H1 (cell line): ENCODE results near the gene ZNF768. TPM values are rescaled to one million over a fixed set of nuclear protein-coding genes. Genes with fewer than 3 reads are reported as not detected.

Source experiments
- SAP30 ChIP-seq: fragments of 300-600 bp; sonication (generic); IDR thresholded peaks from 2 replicates; pipeline ENCODE4 v1.7.1; 2012; ENCODE audit warnings: low read length, moderate library complexity, mild to moderate bottlenecking, inconsistent platforms; ENCODE audit not compliant: insufficient read depth, insufficient replicate concordance
- SUZ12 ChIP-seq: fragments of 200-600 bp; sonication (generic); IDR thresholded peaks from 2 replicates; pipeline ENCODE4 v1.6.1; 2012; ENCODE audit warnings: mild to moderate bottlenecking, inconsistent platforms, low read length, moderate library complexity, mixed read lengths
- polyA plus RNA-seq, 7 experiments: library from polyadenylated mRNA; depleted of rRNA in 3 of 7; stranded (reverse) in 5 of 7; unstranded in 2 of 7; fragments of >200 nt in 5 of 7; fragments of 200-250 nt in 2 of 7; gene quantifications; 1 replicate in 5 of 7; 2 replicates in 1 of 7; 4 replicates in 1 of 7; pipeline versions ENCODE4 v1.2.1 to v1.2.3, GENCODE V29; 2011 to 2013; ENCODE audit warnings: missing spikeins in 2 of 7, mixed read lengths in 2 of 7
- total RNA-seq: library from RNA; stranded (reverse); fragmentation: NEBNext Ultra II Directional; extraction: Animal tissue kit (Norgen Biotek cat#: 25700); gene quantifications from 2 replicates; pipeline ENCODE4 v1.2.1, GENCODE V29; 2021
- TF ChIP-seq, protein P1 (sequence below): fragments of 300-600 bp; sonication (generic); IDR thresholded peaks from 2 replicates; pipeline ENCODE4 v1.7.1; 2012; ENCODE audit warnings: low read length, moderate library complexity, mild to moderate bottlenecking, inconsistent platforms; ENCODE audit not compliant: insufficient replicate concordance
- TF ChIP-seq, protein P2 (sequence below), 3 experiments: IDR thresholded peaks; 1 replicate in 2 of 3; 2 replicates in 1 of 3; pipeline versions ENCODE4 v1.5.1 to v1.6.1; 2011; ENCODE audit warnings: low read length in 3 of 3, mild to moderate bottlenecking in 3 of 3, inconsistent platforms in 2 of 3, low read depth in 1 of 3, moderate library complexity in 1 of 3; ENCODE audit not compliant: insufficient read depth in 1 of 3; ENCODE audit errors: control extremely low read depth in 1 of 3

The ZNF768 gene
- total and polyA plus RNA-seq, 2 of the 8 experiments (the other 6 are each of a cell fraction or from before 2014, with no cell fraction given) = 36.1 to 47.7 TPM

DNA sequence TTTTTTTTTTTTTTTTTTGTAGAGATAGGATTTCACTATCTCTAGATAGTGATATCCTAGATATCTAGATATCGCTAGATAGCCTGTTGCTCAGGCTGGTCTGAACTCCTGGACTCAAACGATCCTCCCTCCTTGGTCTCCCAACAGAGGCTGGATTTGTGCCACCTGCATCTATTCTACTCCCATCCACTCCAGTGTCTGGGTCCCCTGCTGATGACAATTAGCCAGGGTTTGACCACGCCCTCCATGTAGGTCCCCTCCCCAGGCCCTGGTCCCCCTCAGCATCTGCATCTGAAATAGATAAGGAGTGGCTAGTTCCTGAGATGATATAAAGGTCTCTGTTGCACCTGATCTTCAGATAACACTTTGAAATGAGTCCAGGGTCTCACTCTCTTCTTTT is 42.9 kb upstream of the ZNF768 start (continued):
- TF ChIP-seq, protein P1, sequence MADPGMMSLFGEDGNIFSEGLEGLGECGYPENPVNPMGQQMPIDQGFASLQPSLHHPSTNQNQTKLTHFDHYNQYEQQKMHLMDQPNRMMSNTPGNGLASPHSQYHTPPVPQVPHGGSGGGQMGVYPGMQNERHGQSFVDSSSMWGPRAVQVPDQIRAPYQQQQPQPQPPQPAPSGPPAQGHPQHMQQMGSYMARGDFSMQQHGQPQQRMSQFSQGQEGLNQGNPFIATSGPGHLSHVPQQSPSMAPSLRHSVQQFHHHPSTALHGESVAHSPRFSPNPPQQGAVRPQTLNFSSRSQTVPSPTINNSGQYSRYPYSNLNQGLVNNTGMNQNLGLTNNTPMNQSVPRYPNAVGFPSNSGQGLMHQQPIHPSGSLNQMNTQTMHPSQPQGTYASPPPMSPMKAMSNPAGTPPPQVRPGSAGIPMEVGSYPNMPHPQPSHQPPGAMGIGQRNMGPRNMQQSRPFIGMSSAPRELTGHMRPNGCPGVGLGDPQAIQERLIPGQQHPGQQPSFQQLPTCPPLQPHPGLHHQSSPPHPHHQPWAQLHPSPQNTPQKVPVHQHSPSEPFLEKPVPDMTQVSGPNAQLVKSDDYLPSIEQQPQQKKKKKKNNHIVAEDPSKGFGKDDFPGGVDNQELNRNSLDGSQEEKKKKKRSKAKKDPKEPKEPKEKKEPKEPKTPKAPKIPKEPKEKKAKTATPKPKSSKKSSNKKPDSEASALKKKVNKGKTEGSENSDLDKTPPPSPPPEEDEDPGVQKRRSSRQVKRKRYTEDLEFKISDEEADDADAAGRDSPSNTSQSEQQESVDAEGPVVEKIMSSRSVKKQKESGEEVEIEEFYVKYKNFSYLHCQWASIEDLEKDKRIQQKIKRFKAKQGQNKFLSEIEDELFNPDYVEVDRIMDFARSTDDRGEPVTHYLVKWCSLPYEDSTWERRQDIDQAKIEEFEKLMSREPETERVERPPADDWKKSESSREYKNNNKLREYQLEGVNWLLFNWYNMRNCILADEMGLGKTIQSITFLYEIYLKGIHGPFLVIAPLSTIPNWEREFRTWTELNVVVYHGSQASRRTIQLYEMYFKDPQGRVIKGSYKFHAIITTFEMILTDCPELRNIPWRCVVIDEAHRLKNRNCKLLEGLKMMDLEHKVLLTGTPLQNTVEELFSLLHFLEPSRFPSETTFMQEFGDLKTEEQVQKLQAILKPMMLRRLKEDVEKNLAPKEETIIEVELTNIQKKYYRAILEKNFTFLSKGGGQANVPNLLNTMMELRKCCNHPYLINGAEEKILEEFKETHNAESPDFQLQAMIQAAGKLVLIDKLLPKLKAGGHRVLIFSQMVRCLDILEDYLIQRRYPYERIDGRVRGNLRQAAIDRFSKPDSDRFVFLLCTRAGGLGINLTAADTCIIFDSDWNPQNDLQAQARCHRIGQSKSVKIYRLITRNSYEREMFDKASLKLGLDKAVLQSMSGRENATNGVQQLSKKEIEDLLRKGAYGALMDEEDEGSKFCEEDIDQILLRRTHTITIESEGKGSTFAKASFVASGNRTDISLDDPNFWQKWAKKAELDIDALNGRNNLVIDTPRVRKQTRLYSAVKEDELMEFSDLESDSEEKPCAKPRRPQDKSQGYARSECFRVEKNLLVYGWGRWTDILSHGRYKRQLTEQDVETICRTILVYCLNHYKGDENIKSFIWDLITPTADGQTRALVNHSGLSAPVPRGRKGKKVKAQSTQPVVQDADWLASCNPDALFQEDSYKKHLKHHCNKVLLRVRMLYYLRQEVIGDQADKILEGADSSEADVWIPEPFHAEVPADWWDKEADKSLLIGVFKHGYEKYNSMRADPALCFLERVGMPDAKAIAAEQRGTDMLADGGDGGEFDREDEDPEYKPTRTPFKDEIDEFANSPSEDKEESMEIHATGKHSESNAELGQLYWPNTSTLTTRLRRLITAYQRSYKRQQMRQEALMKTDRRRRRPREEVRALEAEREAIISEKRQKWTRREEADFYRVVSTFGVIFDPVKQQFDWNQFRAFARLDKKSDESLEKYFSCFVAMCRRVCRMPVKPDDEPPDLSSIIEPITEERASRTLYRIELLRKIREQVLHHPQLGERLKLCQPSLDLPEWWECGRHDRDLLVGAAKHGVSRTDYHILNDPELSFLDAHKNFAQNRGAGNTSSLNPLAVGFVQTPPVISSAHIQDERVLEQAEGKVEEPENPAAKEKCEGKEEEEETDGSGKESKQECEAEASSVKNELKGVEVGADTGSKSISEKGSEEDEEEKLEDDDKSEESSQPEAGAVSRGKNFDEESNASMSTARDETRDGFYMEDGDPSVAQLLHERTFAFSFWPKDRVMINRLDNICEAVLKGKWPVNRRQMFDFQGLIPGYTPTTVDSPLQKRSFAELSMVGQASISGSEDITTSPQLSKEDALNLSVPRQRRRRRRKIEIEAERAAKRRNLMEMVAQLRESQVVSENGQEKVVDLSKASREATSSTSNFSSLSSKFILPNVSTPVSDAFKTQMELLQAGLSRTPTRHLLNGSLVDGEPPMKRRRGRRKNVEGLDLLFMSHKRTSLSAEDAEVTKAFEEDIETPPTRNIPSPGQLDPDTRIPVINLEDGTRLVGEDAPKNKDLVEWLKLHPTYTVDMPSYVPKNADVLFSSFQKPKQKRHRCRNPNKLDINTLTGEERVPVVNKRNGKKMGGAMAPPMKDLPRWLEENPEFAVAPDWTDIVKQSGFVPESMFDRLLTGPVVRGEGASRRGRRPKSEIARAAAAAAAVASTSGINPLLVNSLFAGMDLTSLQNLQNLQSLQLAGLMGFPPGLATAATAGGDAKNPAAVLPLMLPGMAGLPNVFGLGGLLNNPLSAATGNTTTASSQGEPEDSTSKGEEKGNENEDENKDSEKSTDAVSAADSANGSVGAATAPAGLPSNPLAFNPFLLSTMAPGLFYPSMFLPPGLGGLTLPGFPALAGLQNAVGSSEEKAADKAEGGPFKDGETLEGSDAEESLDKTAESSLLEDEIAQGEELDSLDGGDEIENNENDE = no peak
- no peak for TF ChIP-seq SUZ12
- TF ChIP-seq, protein P2, sequence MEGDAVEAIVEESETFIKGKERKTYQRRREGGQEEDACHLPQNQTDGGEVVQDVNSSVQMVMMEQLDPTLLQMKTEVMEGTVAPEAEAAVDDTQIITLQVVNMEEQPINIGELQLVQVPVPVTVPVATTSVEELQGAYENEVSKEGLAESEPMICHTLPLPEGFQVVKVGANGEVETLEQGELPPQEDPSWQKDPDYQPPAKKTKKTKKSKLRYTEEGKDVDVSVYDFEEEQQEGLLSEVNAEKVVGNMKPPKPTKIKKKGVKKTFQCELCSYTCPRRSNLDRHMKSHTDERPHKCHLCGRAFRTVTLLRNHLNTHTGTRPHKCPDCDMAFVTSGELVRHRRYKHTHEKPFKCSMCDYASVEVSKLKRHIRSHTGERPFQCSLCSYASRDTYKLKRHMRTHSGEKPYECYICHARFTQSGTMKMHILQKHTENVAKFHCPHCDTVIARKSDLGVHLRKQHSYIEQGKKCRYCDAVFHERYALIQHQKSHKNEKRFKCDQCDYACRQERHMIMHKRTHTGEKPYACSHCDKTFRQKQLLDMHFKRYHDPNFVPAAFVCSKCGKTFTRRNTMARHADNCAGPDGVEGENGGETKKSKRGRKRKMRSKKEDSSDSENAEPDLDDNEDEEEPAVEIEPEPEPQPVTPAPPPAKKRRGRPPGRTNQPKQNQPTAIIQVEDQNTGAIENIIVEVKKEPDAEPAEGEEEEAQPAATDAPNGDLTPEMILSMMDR (IDR thresholded peaks at IDR 0.05; ENCODE audit: control extremely low read depth in 1 of 3, insufficient read depth in 1 of 3, low read depth in 1 of 3, low read length in 3 of 3) = no peak
- no peak for TF ChIP-seq SAP30
